Erythroblast (primary cell): Measurements from ENCODE around the gene ETS1.

Experiments
- GATA1 ChIP-seq: IDR thresholded peaks from 2 replicates; pipeline ENCODE4 v1.6.1; 2011; ENCODE audit warnings: low read depth, mild to moderate bottlenecking, control low read depth, low read length, moderate library complexity
- POLR2A ChIP-seq: IDR thresholded peaks from 2 replicates; pipeline ENCODE4 v1.6.1; 2011; ENCODE audit warnings: mild to moderate bottlenecking, low read length

GRCh38 chr11:128456566-128457268, 130.6 kb downstream of the ETS1 start:
- no peak for TF ChIP-seq POLR2A
- no peak for TF ChIP-seq GATA1
